Raji (cell line): ENCODE measurements around the gene DLX3.

ENCODE experiments used
- POLR2A ChIP-seq: IDR thresholded peaks from 2 replicates; pipeline ENCODE4 v1.6.1; 2011; ENCODE audit warnings: low read depth, low read length, control low read depth; ENCODE audit not compliant: insufficient read depth

The DLX3 gene

GRCh38 chr17:49944273-49944870, 50.7 kb downstream of the DLX3 start:
- TF ChIP-seq POLR2A, result no peak

- TF ChIP-seq POLR2A, result no peak
Measured at GRCh38 chr17:49942947-49943346, 52.1 kb downstream of the DLX3 start.

DNA sequence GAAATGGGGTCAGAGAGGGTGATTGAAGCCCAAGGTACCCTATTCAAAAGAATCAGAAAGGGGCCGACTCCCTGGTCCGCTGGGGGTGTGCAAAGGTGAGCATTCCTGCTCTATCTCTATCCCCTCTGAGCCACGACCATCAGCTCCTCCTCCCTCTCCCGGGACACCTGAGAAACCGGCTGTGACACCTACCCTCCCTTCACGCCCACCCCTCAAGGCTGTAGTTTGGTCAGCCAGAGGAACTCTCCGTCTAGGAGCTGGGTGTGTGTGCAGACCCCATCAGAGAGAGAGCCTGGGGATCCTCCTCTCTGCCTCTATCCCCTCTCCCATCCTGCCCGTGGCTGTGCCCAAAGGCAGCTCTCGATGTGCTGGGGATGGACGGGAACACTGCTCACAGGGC, 53.6 kb downstream of the DLX3 start:
- no peak for TF ChIP-seq POLR2A
